RKO (cell line): ENCODE data around the gene PLEKHM2.

ENCODE experiments used
- DNase-seq: peaks from one replicate; pipeline ENCODE4 v3.0.0-alpha.2; 2016; ENCODE audit warnings: low spot score

Gene PLEKHM2

GRCh38 chr1:15726508-15726907 is 42.4 kb downstream of the PLEKHM2 start:
- DNase-seq, result no peak

GRCh38 chr1:15727021-15727420 is 42.9 kb downstream of the PLEKHM2 start:
- no peak for DNase-seq

- DNase-seq, result no peak
These were observed 43.3 kb downstream of the PLEKHM2 start for GRCh38 chr1:15727424-15727823.

- no peak for DNase-seq
These were observed 43.9 kb downstream of the PLEKHM2 start for GRCh38 chr1:15727866-15728534.

- no peak for DNase-seq
These were observed 45.0 kb downstream of the PLEKHM2 start for GRCh38 chr1:15728937-15729657.

- DNase-seq, result no peak
These were observed 46.3 kb downstream of the PLEKHM2 start for GRCh38 chr1:15730423-15730822.

GRCh38 chr1:15730936-15731335 is 46.8 kb downstream of the PLEKHM2 start:
- no peak for DNase-seq

GRCh38 chr1:15731735-15732685 is 47.9 kb downstream of the PLEKHM2 start:
- no peak for DNase-seq

- DNase-seq, result no peak
These were observed 48.6 kb downstream of the PLEKHM2 start for GRCh38 chr1:15732686-15733081.

GRCh38 chr1:15733218-15733725 is 49.2 kb downstream of the PLEKHM2 start:
- no peak for DNase-seq

GRCh38 chr1:15733726-15734226 is 49.7 kb downstream of the PLEKHM2 start:
- no peak for DNase-seq

GRCh38 chr1:15734296-15734695 is 50.2 kb downstream of the PLEKHM2 start:
- DNase-seq, result no peak

- DNase-seq, result no peak
These were observed 50.8 kb downstream of the PLEKHM2 start for GRCh38 chr1:15734901-15735300.

GRCh38 chr1:15735304-15736037 is 51.4 kb downstream of the PLEKHM2 start:
- no peak for DNase-seq

- DNase-seq, result no peak
These were observed 52.1 kb downstream of the PLEKHM2 start, which contains the start of gene SLC25A34 for GRCh38 chr1:15736038-15736891. TSS of gene SLC25A34 (plus strand) at chr1:15736258. CDS start at chr1:15736486, 228 bp downstream.

- no peak for DNase-seq
These were observed 52.8 kb downstream of the PLEKHM2 start for GRCh38 chr1:15736892-15737261.

GRCh38 chr1:15737324-15738319 is 53.5 kb downstream of the PLEKHM2 start:
- no peak for DNase-seq

- DNase-seq, result no peak
These were observed 54.4 kb downstream of the PLEKHM2 start for GRCh38 chr1:15738416-15739113.

GRCh38 chr1:15739259-15739658 is 55.1 kb downstream of the PLEKHM2 start:
- no peak for DNase-seq
